Progenitor cell of endocrine pancreas (in vitro differentiated cells): Measurements from ENCODE around the gene TOM1L2. TPM values are rescaled to one million over a fixed set of nuclear protein-coding genes. Genes with fewer than 3 reads are reported as not detected.

Experiments
- DNase-seq: peaks from one replicate; pipeline ENCODE4 v3.0.0; 2021; ENCODE audit warnings: low spot score; ENCODE audit not compliant: unreplicated experiment
- H3K27ac Mint-ChIP-seq: 2 replicates; pipeline ENCODE4 v1.8.0; 2021; ENCODE audit warnings: mild to moderate bottlenecking, moderate library complexity, mixed read lengths
- H3K27me3 Mint-ChIP-seq: 2 replicates; pipeline ENCODE4 v1.8.0; 2021; ENCODE audit warnings: mixed read lengths
- H3K36me3 Mint-ChIP-seq: 2 replicates; pipeline ENCODE4 v1.8.0; 2022; ENCODE audit warnings: mixed read lengths; ENCODE audit not compliant: insufficient read depth
- H3K4me1 Mint-ChIP-seq: 2 replicates; pipeline ENCODE4 v1.8.0; 2021; ENCODE audit warnings: low read depth, mixed read lengths
- H3K4me3 Mint-ChIP-seq: 2 replicates; pipeline ENCODE4 v1.8.0; 2021; ENCODE audit warnings: low read depth, mild to moderate bottlenecking, moderate library complexity, mixed read lengths
- H3K9me3 Mint-ChIP-seq: 2 replicates; pipeline ENCODE4 v1.8.0; 2021; ENCODE audit warnings: low read depth, mixed read lengths
- total RNA-seq: library from RNA; stranded (reverse); gene quantifications from 2 replicates; pipeline ENCODE4 v1.2.1, GENCODE V29; 2021
- TF ChIP-seq, protein P1 (sequence below): fragments of 200-600 bp; sonication (generic); IDR thresholded peaks from one replicate; pipeline ENCODE4 v1.5.0; 2021; ENCODE audit warnings: antibody characterized with exemption, mild to moderate bottlenecking; ENCODE audit not compliant: unreplicated experiment

TOM1L2 gene
- total RNA-seq, 1 donor from 2014 or later = 29.4 TPM

DNA sequence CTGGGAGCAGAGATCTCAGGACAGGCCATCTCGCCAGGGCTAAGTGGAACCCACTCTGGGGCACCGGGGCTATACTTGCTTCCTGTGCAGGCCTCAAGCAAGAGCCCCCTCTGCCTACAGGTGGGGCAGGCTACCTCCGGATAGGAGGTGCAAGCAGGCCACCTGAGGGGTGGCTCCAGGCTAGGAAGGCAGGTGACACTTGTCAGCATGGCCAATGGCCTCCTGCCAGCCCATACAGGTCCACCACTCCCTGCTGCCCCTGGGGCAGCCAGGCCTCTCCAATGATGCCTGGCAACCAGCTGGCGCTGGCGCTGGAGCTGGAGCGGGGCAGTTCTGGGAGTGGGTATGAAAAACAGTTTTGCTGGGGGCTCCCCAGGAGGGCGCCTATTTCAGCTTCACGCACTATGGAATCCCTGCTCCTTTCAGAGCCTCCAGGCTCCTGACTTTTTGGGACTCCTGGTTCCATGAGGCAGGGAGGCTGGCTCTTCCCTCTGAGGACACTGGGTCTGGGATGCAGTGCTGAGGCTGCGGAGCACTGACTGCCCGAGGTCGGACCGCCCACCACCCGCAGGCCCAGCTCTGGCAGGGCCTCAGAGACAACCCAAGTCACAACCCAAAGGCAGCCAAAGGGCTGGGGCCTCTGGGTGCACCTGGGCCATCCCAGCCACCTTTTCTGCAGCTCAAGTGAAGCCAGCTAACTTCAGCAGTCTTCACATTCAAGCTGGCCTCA lies 127.0 kb downstream of the TOM1L2 start:
- DNase-seq = no peak
- peaks cover 10% of the 10 kb centered on the region for H3K4me1 Mint-ChIP-seq
- H3K9me3 Mint-ChIP-seq = no peaks in the 10 kb centered on the region
- no peak overlapping the region for H3K4me3 Mint-ChIP-seq
- TF ChIP-seq, protein P1, sequence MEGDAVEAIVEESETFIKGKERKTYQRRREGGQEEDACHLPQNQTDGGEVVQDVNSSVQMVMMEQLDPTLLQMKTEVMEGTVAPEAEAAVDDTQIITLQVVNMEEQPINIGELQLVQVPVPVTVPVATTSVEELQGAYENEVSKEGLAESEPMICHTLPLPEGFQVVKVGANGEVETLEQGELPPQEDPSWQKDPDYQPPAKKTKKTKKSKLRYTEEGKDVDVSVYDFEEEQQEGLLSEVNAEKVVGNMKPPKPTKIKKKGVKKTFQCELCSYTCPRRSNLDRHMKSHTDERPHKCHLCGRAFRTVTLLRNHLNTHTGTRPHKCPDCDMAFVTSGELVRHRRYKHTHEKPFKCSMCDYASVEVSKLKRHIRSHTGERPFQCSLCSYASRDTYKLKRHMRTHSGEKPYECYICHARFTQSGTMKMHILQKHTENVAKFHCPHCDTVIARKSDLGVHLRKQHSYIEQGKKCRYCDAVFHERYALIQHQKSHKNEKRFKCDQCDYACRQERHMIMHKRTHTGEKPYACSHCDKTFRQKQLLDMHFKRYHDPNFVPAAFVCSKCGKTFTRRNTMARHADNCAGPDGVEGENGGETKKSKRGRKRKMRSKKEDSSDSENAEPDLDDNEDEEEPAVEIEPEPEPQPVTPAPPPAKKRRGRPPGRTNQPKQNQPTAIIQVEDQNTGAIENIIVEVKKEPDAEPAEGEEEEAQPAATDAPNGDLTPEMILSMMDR = no peak
- H3K27ac Mint-ChIP-seq = no peak overlapping the region
- no peaks in the 10 kb centered on the region for H3K27me3 Mint-ChIP-seq
- H3K36me3 Mint-ChIP-seq = no peaks in the 10 kb centered on the region

DNA sequence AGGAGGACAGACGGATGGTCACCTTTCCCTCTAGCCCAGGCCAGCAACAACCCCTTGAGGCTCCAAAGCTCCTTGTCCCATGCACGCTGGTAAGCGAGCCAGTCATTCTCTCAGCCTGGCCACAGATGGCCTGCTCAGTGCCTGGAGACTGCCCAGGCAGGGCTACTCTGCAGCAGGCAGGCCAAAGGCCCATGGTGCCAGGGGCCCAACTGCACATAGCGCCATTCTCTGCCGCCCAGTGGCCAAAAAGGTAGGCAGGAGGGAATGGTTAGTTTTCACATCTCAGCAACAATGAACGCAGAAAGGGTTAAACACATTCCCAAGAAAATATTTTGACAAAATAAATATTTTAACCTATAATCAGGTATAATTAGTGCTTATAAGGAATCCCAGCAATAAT lies 127.7 kb downstream of the TOM1L2 start:
- Mint-ChIP-seq H3K27me3 (no peaks in the 10 kb centered on the region), H3K36me3 (no peaks in the 10 kb centered on the region), H3K9me3 (no peaks in the 10 kb centered on the region), H3K4me1 (peaks cover 10% of the 10 kb centered on the region), H3K4me3 (no peak overlapping the region), H3K27ac (no peak overlapping the region)
- DNase-seq = no peak
- TF ChIP-seq, protein P1 = no peak

DNA sequence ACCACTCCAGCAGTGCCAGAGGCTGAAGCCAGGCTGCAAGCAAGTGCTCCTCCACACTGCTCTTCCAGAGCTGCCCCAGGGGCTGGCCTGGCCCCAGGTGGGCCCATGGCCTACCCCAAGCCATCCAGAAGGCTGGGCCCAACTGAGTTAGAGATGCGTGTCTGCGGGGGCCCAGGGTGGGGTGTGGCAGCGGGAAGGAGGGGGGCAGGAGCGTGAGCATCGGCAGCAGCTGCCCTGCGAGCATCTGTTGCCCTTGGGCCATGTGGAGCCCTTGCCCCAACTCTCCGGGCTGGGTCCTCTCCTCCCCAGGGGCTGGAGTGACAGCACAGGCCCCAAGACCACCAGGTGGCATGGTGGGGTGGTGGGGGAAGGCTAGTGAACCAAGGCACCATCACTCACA lies 128.1 kb downstream of the TOM1L2 start:
- no peak for DNase-seq
- Mint-ChIP-seq H3K36me3 (no peaks in the 10 kb centered on the region), H3K9me3 (no peaks in the 10 kb centered on the region), H3K27me3 (no peaks in the 10 kb centered on the region), H3K4me1 (peaks cover 14% of the 10 kb centered on the region), H3K27ac (no peak overlapping the region), H3K4me3 (no peak overlapping the region)
- TF ChIP-seq, protein P1 = no peak

DNA sequence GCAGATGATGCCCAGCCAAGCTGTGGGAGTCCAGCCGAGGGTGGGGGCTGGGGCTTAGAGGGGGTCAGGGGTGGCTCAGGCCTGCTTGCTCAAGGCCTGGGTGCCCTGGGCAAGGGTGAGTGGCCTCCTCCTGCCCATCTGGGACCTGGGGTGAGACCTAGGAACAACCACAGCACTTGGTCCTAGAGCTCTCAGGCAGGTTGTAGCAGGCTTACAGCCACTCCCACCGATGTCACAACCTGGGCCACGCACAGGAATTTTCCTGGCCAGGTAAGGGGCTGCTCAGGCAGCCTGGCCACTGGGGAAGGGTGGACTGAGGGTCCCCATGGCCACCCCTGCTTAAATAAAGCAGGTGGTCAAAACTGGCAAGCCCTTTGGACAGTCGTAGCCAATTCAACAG lies 129.1 kb downstream of the TOM1L2 start:
- Mint-ChIP-seq H3K4me1 (peaks cover 20% of the 10 kb centered on the region), H3K27me3 (no peaks in the 10 kb centered on the region), H3K4me3 (no peak overlapping the region)

DNA sequence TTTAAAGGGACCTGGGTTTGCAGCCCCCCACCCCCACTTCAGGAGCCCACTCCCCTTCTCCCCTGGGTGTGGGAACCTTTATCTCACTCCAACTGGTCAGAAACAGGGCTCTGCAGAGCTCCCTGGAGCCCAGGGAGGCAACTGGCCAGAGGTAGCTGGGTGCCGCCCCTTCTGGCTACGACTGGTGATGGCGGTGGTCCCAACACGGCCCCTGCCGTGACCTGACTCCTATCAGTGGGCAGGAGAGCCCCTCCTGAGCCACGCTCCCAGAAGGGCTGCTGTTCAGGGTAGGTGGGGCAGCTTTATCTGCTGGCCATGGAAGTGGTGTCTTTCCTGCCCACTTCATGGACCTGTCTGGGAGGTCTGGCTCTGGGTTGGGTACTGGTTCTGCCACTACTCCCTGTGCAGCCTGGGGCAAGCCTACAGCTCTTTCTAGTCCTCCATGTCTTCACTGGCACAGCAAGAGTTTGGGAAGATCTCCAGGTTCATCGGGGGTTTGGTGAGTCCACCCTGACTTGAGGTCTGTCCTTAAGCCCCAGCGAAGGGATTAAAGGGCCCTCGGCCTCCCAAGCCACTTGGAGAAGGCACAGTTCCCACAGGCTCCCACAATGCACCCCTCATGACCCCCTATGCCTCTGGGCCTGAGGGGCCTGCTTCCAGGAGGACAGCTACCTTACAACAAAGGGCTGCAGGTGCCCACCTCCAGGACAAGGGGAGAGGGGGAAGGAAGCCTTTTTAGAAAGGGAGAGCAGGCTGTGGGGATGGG lies 129.9 kb downstream of the TOM1L2 start:
- Mint-ChIP-seq H3K9me3 (no peaks in the 10 kb centered on the region), H3K4me1 (peaks cover 26% of the 10 kb centered on the region), H3K27me3 (no peaks in the 10 kb centered on the region), H3K4me3 (no peak overlapping the region), H3K36me3 (no peaks in the 10 kb centered on the region), H3K27ac (no peak overlapping the region)
- TF ChIP-seq, protein P1 = no peak
- no peak for DNase-seq

More for the DNA sequence above, 129.1 kb downstream of the TOM1L2 start:
- no peak for DNase-seq
- no peaks in the 10 kb centered on the region for H3K9me3 Mint-ChIP-seq
- no peaks in the 10 kb centered on the region for H3K36me3 Mint-ChIP-seq
- TF ChIP-seq, protein P1 = no peak
- H3K27ac Mint-ChIP-seq = no peak overlapping the region
